Motor neuron (in vitro differentiated cells): ENCODE measurements around the gene ADARB1. TPM values are rescaled to one million over a fixed set of nuclear protein-coding genes. Genes with fewer than 3 reads are reported as not detected.

Experiments used
- ATAC-seq, 8 experiments: fragments of 200-7000 bp; cut with Tn5 transposase; replicated peaks in 6 of 8; 2 replicates each; pipeline ENCODE4 v1.8.0; 2021; ENCODE audit warnings: mild to moderate bottlenecking in 8 of 8, moderate library complexity in 8 of 8
- H3K27ac ChIP-seq, 2 donors: fragments of 250-450 bp; sonication (Bioruptor Pico); 2 replicates each; pipeline ENCODE4 v1.9.0; 2021; ENCODE audit warnings: antibody characterized with exemption in 2 of 2, mild to moderate bottlenecking in 2 of 2, moderate library complexity in 1 of 2
- H3K4me1 ChIP-seq, 2 donors: fragments of 250-450 bp; sonication (Bioruptor Pico); replicated peaks in 1 of 2; 2 replicates each; pipeline ENCODE4 v1.6.1; 2021; ENCODE audit warnings: antibody characterized with exemption in 2 of 2, mild to moderate bottlenecking in 2 of 2, moderate library complexity in 1 of 2
- H3K4me3 ChIP-seq, 5 donors: fragments of 250-450 bp; sonication (Bioruptor Pico); 2 replicates each; pipeline ENCODE4 v1.9.0; 2021; ENCODE audit warnings: antibody characterized with exemption in 5 of 5, mild to moderate bottlenecking in 5 of 5, moderate library complexity in 4 of 5
- WGBS, 10 experiments: fragments of 450-650 bp; shearing (Covaris generic); methylation state at CpG; one replicate each; pipeline ENCODE4 v1.0.0; 2022; 5-methylcytosine and 5-hydroxymethylcytosine counted together
- in situ Hi-C, 9 experiments: fragments of 400-800 bp; cut with MboI; loops; one replicate each; pipeline ENCODE4 v1.15.0; 2021; ENCODE audit warnings: low sequenced_read_pairs in 9 of 9, low pct_unique_long_range_greater_than_20kb in 2 of 9; ENCODE audit not compliant: unreplicated experiment in 9 of 9
- total RNA-seq, 8 experiments: library from RNA; unstranded; fragments of 300-600 nt; gene quantifications; 2 replicates each; pipeline versions ENCODE4 v1.2.3 to v1.2.4, GENCODE V29; 2022

Gene ADARB1
- total RNA-seq, 8 experiments from 2014 or later = 3.7 to 18.4 (median 8.2) TPM

DNA sequence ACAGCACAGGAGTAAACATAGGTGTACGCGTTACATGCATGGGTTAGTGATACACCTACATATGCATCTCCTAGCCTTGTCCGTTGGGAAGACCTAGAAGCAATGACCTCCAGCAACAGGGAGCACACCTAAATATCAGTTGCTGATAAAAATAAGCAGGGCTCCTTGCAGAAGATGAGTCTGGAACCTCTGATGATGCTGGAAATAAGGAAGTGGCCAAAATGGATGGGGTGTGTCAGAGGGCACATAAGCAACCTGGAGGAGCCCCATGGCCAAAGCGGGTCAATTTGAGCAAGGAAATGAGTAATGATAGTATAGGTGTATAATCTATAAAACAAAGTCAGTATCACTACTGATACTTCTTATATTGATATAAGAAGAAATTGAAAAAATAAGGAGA, 13.7 kb downstream of the ADARB1 start:
- in situ Hi-C loops = no loop called here
- Histone ChIP-seq H3K4me3 (no peak overlapping the region), H3K4me1 (peaks cover 13 to 17% of the 10 kb centered on the region in 2 donors), H3K27ac (no peak overlapping the region)
- 88 to 100% (median 98%) methylated on average over 2 to 4 of the region's 4 CpGs; no CpG with 5 or more reads in 2 of the 10 experiments for WGBS, 10 experiments
- ATAC-seq = no peak

DNA sequence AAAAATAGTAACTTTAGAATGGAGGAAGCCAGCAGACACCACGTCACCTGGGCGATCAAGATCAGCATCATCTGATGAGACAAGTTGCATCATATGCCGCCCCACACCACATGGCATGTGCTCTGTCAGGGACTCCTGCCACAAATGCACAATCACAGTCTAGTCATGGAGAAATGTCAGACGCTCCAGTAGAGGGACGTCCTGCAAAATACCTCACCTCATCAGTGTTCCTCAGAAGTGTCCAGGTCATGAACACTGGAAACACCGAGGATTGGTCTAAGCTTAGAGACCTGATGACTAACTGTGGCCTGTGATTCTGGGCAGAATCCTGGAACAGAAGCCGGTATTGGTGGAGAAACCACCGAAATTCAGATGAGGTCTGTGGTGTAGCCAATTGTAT, 14.3 kb downstream of the ADARB1 start:
- ATAC-seq = no peak
- WGBS, 10 experiments = 68 to 100% (median 85%) methylated on average over 2 to 7 of the region's 8 CpGs; no CpG with 5 or more reads in 3 of the 10 experiments
- H3K4me1 ChIP-seq = peaks cover 13 to 17% of the 10 kb centered on the region in 2 donors
- in situ Hi-C loops = no loop called here
- no peak overlapping the region for H3K27ac ChIP-seq
- H3K4me3 ChIP-seq = no peak overlapping the region

DNA sequence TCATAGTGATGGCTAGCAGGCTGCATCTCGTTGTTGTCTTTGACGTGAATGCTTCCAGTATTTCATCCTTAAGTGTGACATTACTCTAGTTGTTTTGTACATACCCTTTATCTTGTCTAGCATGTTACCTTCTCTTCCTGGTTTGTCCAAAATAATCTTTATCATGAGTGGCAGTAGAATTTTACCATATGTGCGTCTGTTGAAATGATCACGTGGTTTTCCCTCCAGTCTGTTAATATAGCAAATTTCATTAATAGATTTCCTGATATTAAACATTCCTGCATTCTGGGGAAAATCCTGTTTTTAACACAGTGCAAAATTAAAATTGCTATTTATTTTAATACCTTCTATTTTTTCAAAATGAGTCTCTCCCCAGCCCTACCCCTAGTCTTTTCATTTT, 15.6 kb downstream of the ADARB1 start:
- H3K4me3 ChIP-seq = no peak overlapping the region
- in situ Hi-C loops = no loop called here
- no peak overlapping the region for H3K27ac ChIP-seq
- no peak for ATAC-seq
- peaks cover 13 to 17% of the 10 kb centered on the region in 2 donors for H3K4me1 ChIP-seq
- WGBS, 10 experiments = 58 to 100% (median 95%) methylated on average over 1 to 4 of the region's 4 CpGs; no CpG with 5 or more reads in 2 of the 10 experiments

DNA sequence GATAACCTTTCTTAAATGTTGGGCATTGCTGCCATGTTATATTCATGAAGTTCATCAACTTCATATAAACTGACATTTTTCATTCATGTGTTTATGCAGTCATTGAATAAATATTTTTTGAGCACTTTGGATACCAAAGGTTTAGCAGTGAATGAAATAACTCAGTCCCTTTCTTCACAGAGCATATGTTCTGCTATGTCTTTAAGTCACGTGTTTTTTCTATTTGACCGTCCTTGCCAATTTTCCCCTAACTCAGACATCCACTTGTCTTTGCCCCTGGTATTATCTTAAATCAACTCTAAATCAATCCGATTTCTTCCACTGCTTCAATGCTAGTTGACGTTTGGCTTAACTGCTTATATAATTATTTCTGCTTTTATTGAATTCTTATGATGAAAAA, 16.6 kb downstream of the ADARB1 start:
- no peak overlapping the region for H3K27ac ChIP-seq
- WGBS, 10 experiments = 56 to 100% (median 88%) methylated on average over 1 to 4 of the region's 4 CpGs
- H3K4me1 ChIP-seq = peaks cover 13 to 14% of the 10 kb centered on the region in 2 donors
- in situ Hi-C loops = no loop called here
- H3K4me3 ChIP-seq = no peak overlapping the region
- no peak for ATAC-seq

DNA sequence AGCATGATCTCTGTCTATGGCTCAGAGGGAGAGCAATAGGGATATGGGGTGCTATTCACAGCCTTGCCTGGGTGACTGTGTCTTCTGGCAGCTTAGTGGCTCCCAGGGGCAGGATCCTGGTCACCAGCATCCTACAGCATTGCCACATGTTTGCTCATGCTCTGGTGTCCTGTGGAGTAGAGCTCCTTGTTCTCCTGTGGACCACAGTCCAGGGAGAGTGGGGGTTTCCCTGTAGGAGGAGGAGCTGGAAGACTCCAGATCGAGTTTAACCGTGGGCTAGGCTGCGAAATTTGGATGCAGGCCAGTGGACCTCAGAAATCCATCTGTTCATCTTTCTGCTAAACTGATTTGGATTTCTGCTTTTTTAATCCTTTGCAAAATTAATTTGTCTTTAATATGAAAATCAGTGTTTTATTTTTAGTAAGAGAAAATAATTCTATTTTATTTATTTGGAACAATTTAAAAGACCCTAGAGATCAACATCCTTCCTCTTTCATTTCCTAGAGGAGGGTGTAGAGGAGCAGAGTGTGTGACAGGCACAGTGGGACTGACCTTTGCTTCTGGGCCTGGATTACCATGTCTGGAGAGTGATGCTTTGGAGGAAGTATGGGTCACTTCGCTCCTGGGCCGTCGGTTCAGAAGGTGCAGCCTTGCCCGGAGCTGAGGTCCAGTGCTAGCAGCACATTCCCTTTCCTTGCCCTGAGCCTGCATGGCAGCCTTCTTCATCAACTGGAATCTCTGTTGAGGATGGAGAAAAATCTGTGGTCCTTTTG, 17.4 kb downstream of the ADARB1 start:
- ATAC-seq = no peak
- in situ Hi-C loops = no loop called here
- no peak overlapping the region for H3K4me3 ChIP-seq
- 0 to 100% (median 89%) methylated on average over 1 to 7 of the region's 7 CpGs for WGBS, 10 experiments
- no peak overlapping the region for H3K27ac ChIP-seq
- peaks cover 6% of the 10 kb centered on the region in 2 donors for H3K4me1 ChIP-seq

DNA sequence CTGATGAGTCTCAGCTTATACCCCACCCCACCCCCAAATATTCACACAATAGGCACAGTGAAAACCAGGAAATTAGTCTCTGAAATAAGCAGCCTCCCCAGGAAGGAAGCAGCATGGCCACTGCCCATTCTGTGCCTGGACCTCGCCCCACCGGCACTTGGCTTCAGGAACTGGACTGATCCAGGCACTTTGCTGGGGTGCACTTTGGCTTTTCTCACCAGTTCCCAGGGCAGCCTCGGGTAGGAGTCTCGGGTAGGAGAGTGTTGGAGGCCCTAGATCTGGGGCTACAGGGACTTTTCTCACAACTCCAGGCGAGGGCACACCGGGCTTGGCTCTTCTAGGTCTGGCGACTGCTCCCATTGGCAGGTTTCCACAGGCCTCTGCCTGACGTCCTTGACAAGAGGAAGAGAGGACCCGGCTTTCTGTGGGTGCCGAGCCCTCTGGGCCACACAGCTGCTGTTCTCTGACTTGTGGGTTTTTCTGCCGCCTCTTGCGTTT, 18.7 kb downstream of the ADARB1 start:
- H3K27ac ChIP-seq = no peak overlapping the region
- H3K4me1 ChIP-seq = no peaks in the 10 kb centered on the region
- no peak for ATAC-seq
- in situ Hi-C loops = no loop called here
- 78 to 100% (median 93%) methylated on average over 2 to 4 of the region's 12 CpGs; no CpG with 5 or more reads in 7 of the 10 experiments for WGBS, 10 experiments
- H3K4me3 ChIP-seq = no peak overlapping the region

DNA sequence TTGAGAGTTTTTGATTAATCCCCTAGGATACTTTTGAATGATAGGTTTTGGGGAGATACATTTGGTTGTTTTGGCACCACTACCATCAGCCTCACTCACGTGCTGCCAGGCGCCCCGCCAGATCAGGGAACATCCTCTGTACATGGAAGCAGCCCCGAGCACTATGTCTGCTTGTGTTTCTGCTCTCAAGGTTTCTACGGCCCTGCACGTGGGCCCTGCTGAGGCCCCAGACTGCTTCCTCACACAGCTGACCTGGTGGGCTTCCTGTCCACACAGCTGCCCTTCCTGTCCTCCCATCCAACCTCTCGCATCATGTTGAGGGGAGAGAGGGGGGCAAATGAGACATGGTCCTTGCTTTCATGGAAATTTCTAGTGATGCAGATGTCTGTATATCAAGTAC, 20.0 kb downstream of the ADARB1 start:
- Histone ChIP-seq H3K27ac (no peak overlapping the region), H3K4me1 (no peaks in the 10 kb centered on the region), H3K4me3 (no peak overlapping the region)
- in situ Hi-C loops = no loop called here
- ATAC-seq = no peak
- WGBS, 10 experiments = 80 to 94% (median 88%) methylated on average over 2 to 4 of the region's 7 CpGs; no CpG with 5 or more reads in 6 of the 10 experiments

DNA sequence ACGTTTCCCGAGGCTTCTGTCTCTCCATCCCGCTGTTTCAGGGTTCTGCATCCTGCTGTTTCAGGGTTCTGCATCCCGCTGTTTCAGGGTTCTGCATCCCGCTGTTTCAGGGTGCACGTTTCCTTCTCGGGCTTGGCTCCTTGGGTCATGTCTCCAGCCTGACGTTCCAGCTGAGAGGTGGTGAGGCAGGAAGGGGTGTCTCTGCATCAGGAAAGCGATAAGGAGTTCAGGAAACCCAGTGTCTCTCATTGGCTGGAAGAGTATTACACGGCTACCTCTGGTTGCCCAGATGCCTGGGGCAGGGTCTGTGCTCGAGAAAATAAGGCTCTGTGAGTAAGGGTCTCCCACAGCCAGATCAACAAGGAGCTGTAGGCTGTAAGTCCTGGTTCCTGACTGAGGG, 21.1 kb downstream of the ADARB1 start:
- ATAC-seq = no peak
- Histone ChIP-seq H3K27ac (no peak overlapping the region), H3K4me1 (no peaks in the 10 kb centered on the region), H3K4me3 (no peak overlapping the region)
- WGBS, 10 experiments = 60 to 90% (median 80%) methylated on average over 1 to 9 of the region's 11 CpGs; no CpG with 5 or more reads in 5 of the 10 experiments
- in situ Hi-C loops = no loop called here

DNA sequence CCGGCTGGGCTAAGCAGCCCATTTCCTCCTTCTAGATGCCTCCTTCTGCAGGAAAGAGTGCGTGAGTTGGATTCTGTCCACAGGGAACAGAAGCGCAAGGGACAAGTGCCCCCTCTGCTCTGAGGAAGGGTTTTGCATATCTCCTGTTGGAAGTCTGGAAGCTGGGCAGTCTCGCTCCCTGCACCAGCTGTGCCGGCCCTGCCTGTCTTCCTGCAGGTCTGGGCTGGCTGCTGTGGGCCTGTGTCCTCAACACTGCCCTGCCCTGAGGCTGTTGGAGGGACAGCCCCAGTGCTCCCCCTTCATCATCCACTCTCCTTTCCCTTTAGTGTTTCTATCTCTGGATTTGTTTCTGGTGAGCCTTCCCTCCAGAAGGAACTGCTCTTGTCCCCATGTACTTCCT, 21.8 kb downstream of the ADARB1 start:
- no peaks in the 10 kb centered on the region for H3K4me1 ChIP-seq
- no peak overlapping the region for H3K4me3 ChIP-seq
- in situ Hi-C loops = no loop called here
- H3K27ac ChIP-seq = no peak overlapping the region
- peak in 3 of 8 experiments; percentile 33 to 71 (median 45) for ATAC-seq
- WGBS, 10 experiments = 29 to 100% (median 97%) methylated on average over 1 to 3 of the region's 5 CpGs; no CpG with 5 or more reads in 4 of the 10 experiments

DNA sequence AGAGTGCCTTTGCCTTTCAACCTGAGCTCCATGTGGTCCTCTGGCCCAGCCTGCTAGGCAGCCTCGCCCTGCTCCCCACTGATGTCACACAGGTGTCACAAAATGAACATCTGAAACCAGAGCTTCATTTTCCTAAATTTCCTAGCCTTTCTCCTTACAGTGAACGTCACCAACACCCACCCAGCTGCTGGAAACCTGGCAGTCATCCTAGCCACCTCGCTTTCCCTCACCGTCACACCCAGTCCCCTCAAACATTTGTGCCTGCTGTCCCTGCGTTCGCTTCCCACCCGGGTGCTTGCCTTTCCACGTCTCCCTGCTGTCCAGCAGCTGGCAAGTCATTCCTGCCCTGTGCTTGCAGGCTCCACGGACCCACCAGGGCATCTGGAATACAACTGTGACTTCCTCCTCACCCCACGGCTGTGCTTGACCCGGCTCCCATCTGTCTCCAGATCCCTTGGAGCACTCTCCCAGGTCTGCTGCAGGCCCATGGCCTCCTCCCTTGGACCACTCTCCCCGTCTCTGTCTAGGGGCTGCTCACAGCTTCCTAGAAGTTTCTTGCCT, 23.5 kb downstream of the ADARB1 start:
- WGBS, 10 experiments = 67 to 100% (median 87%) methylated on average over 1 to 11 of the region's 12 CpGs; no CpG with 5 or more reads in 3 of the 10 experiments
- ATAC-seq = no peak
- no peak overlapping the region for H3K4me3 ChIP-seq
- no peaks in the 10 kb centered on the region for H3K4me1 ChIP-seq
- no peak overlapping the region for H3K27ac ChIP-seq
- in situ Hi-C loops = no loop called here

DNA sequence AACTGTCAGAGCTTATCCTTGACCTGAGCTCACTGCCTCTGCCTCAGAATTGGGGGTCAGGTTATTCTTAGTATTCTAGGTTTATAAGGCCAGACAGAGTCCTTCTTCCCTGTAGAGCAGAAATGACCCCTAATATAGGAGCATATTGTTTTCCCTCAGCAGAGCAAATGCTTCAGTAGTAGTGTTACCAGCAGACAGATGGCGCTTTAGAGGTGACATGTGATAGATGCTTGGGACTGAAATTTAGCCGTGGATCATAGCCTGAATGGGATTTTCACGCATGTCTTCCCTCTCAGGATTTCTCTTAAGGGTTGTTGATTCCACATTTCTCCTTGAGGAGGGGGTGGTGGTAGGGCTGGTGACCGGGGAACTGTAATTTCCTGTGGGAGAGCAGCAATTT, 24.5 kb downstream of the ADARB1 start:
- no peak overlapping the region for H3K4me3 ChIP-seq
- no peak overlapping the region for H3K27ac ChIP-seq
- peak in 2 of 8 experiments; percentile 20 to 28 for ATAC-seq
- H3K4me1 ChIP-seq = no peaks in the 10 kb centered on the region
- 33 to 100% (median 57%) methylated on average over 1 to 3 of the region's 4 CpGs; no CpG with 5 or more reads in 3 of the 10 experiments for WGBS, 10 experiments
- in situ Hi-C loops = no loop called here

DNA sequence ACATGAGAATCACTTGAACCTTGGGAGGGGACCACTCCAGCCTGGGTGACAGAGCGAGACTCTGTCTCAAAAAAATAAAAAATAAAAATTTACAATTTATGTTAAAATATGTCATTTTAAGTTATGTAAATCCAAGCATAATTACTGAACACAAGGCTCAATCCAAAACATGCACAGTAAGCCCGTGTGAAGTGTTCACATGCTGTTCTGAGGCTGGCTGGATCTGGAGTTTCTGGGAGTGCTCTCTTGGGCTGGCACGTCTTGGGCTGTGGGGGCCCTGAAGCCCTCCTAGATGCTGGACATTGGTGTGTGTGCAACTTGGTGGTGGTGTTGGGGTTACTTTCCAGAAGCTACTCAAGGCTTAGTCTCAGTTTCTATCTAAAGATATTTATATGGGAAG, 25.2 kb downstream of the ADARB1 start:
- Histone ChIP-seq H3K27ac (no peak overlapping the region), H3K4me3 (no peak overlapping the region), H3K4me1 (no peaks in the 10 kb centered on the region)
- 80 to 100% (median 100%) methylated on average over 1 to 3 of the region's 3 CpGs; no CpG with 5 or more reads in 4 of the 10 experiments for WGBS, 10 experiments
- in situ Hi-C loops = no loop called here
- ATAC-seq = peak in 1 of 8 experiments; percentile 44

DNA sequence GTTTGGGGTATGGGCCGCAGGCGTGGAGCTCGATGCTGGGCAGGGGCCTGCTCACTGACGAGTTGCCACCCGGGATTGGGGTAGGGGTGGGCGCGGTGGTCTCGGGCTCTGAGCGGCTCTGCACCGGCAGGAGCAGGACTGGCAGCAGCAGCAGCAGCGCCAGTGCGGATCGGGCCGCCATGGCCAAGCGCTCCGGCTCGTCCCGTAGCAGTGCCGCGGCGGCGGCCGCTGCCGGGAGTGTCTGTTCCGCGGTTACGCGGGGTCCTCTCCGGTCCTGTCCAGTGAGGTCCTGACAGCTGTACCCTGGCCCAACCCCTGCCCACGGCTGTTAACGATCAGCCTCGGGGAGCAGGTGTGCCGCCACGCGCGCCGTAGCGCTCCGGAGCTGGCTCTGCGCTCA, 26.5 kb downstream of the ADARB1 start:
- no peak overlapping the region for H3K4me3 ChIP-seq
- ATAC-seq = no peak
- in situ Hi-C loops = loop anchor here in 1 of 9 experiments (25.0 kb wide), 1 partner anchor 89 kb away; no protein-coding TSS in a partner anchor
- WGBS, 10 experiments = 80 to 97% methylated on average over 2 to 11 of the region's 40 CpGs; no CpG with 5 or more reads in 8 of the 10 experiments
- H3K4me1 ChIP-seq = no peaks in the 10 kb centered on the region
- H3K27ac ChIP-seq = no peak overlapping the region
